ENCODE results near the gene PPP1R15B. TPM values are rescaled to one million over a fixed set of nuclear protein-coding genes. Genes with fewer than 3 reads are reported as not detected.
"Not testable (repeated sequence)": the region's sequence is repeated elsewhere in the genome, so short reads cannot be mapped to it uniquely, and the experiment has no call there.

The PPP1R15B gene
- total and polyA plus RNA-seq, 7 experiments from 2014 or later, result 14.1 to 175 (median 72.8) TPM

GRCh38 chr1:204429746-204430145, 18.1 kb upstream of the PPP1R15B start:
- Mint-ChIP-seq H3K27ac (no peak overlapping the region), H3K9me3 (peaks cover 0 to 3% (median 0%) of the 10 kb centered on the region in 11 donors), H3K36me3 (peaks cover 15 to 65% (median 43%) of the 10 kb centered on the region in 5 donors), H3K4me3 (no peak overlapping the region), H3K4me1 (peaks cover 0 to 19% (median 4%) of the 10 kb centered on the region in 7 donors), H3K27me3 (no peaks in the 10 kb centered on the region)
- Histone ChIP-seq H3K4me1 (ENCODE audit: control insufficient read depth in 2 of 2, insufficient read depth in 2 of 2, low read length in 2 of 2) (no peaks in the 10 kb centered on the region), H3K27ac (ENCODE audit: low read depth, low read length) (no peak overlapping the region), H3K4me3 (ENCODE audit: low read length) (no peak overlapping the region), H3K27me3 (ENCODE audit: control insufficient read depth in 2 of 2, insufficient read depth in 2 of 2, low read length in 2 of 2) (no peaks in the 10 kb centered on the region), H3K9me3 (ENCODE audit: control insufficient read depth in 2 of 3, low read length in 3 of 3) (no peaks in the 10 kb centered on the region), H3K36me3 (ENCODE audit: control insufficient read depth in 2 of 3, insufficient read depth in 3 of 3, low read length in 3 of 3) (peaks cover 0 to 71% (median 5%) of the 10 kb centered on the region in 3 experiments)
- DNase-seq, result no peak
- no peak for ATAC-seq
- ChIA-PET POLR2A (interaction anchor here (1.3 to 1.5 kb wide), 2 partner anchors 20 to 74 kb away, joined by 4 to 5 read pairs; no protein-coding TSS in a partner anchor), CTCF (interaction anchor here (0.6 to 5.7 kb wide), 5 partner anchors 17 to 74 kb away, joined by 4 to 81 read pairs (median 12); partner anchors contain the start of gene PIK3C2B)
- intact Hi-C loops (cut with micrococcal nuclease), result loop anchor here (2.0 to 5.0 kb wide), 4 partner anchors 17 to 333 kb away; partner anchors contain the start of gene PIK3C2B (in 2 of the 2)

GRCh38 chr1:204426971-204427701, 15.5 kb upstream of the PPP1R15B start:
- POLR2A ChIA-PET, result interaction anchor here (0.7 kb wide), 2 partner anchors 12 to 77 kb away, joined by 3 read pairs; no protein-coding TSS in a partner anchor
- peaks cover 0 to 1% (median 0%) of the 10 kb centered on the region in 11 donors for H3K9me3 Mint-ChIP-seq
- H3K27ac Mint-ChIP-seq, result no peak overlapping the region
- Histone ChIP-seq H3K36me3 (ENCODE audit: control insufficient read depth in 2 of 3, insufficient read depth in 3 of 3, low read length in 3 of 3) (peaks cover 0 to 64% (median 0%) of the 10 kb centered on the region in 3 experiments), H3K4me3 (ENCODE audit: low read length) (no peak overlapping the region), H3K4me1 (ENCODE audit: control insufficient read depth in 2 of 2, insufficient read depth in 2 of 2, low read length in 2 of 2) (no peaks in the 10 kb centered on the region), H3K27me3 (ENCODE audit: control insufficient read depth in 2 of 2, insufficient read depth in 2 of 2, low read length in 2 of 2) (no peaks in the 10 kb centered on the region), H3K9me3 (ENCODE audit: control insufficient read depth in 2 of 3, low read length in 3 of 3) (no peaks in the 10 kb centered on the region), H3K27ac (ENCODE audit: low read depth, low read length) (no peak overlapping the region)
- CTCF ChIA-PET, result interaction anchor here (0.6 to 5.7 kb wide), 3 partner anchors 34 to 1530 kb away, joined by 3 to 81 read pairs (median 5); no protein-coding TSS in a partner anchor
- H3K4me3 Mint-ChIP-seq, result no peak overlapping the region
- intact Hi-C loops (cut with micrococcal nuclease), result no loop called here
- ATAC-seq (peak; percentile 36), DNase-seq (no peak)
- H3K36me3 Mint-ChIP-seq, result peaks cover 14 to 53% (median 34%) of the 10 kb centered on the region in 5 donors
- no peaks in the 10 kb centered on the region for H3K27me3 Mint-ChIP-seq
- H3K4me1 Mint-ChIP-seq, result peaks cover 0 to 19% (median 4%) of the 10 kb centered on the region in 7 donors

- Histone ChIP-seq H3K27me3 (ENCODE audit: control insufficient read depth in 2 of 2, insufficient read depth in 2 of 2, low read length in 2 of 2) (no peaks in the 10 kb centered on the region), H3K27ac (ENCODE audit: low read depth, low read length) (no peak overlapping the region), H3K9me3 (ENCODE audit: control insufficient read depth in 2 of 3, low read length in 3 of 3) (no peaks in the 10 kb centered on the region), H3K36me3 (ENCODE audit: control insufficient read depth in 2 of 3, insufficient read depth in 3 of 3, low read length in 3 of 3) (peaks cover 0 to 58% (median 0%) of the 10 kb centered on the region in 3 experiments), H3K4me3 (ENCODE audit: low read length) (no peak overlapping the region), H3K4me1 (ENCODE audit: control insufficient read depth in 2 of 2, insufficient read depth in 2 of 2, low read length in 2 of 2) (no peaks in the 10 kb centered on the region)
- no peak for DNase-seq
- H3K4me1 Mint-ChIP-seq, result peaks cover 0 to 13% (median 2%) of the 10 kb centered on the region in 7 donors
- H3K36me3 Mint-ChIP-seq, result peaks cover 10 to 47% (median 28%) of the 10 kb centered on the region in 5 donors
- peaks cover 0 to 1% (median 0%) of the 10 kb centered on the region in 11 donors for H3K9me3 Mint-ChIP-seq
- H3K27ac Mint-ChIP-seq, result peak overlapping the region in 1 of 9 donors; percentile 34
- no peaks in the 10 kb centered on the region for H3K27me3 Mint-ChIP-seq
- no peak for ATAC-seq
- CTCF ChIA-PET, result interaction anchor here (0.6 to 0.7 kb wide), 2 partner anchors 35 to 1530 kb away, joined by 3 to 5 read pairs; no protein-coding TSS in a partner anchor
- intact Hi-C loops (cut with micrococcal nuclease), result no loop called here
- POLR2A ChIA-PET, result interaction anchor here (0.7 kb wide), 1 partner anchor 13 kb away, joined by 3 read pairs; no protein-coding TSS in a partner anchor
- H3K4me3 Mint-ChIP-seq, result no peak overlapping the region
Observed at GRCh38 chr1:204426474-204426873, 14.9 kb upstream of the PPP1R15B start.

- CTCF ChIA-PET, result no interaction called here
- no peaks in the 10 kb centered on the region for H3K4me1 ChIP-seq (ENCODE audit: control insufficient read depth in 2 of 2, insufficient read depth in 2 of 2, low read length in 2 of 2)
- DNase-seq (no peak), ATAC-seq (no peak)
- intact Hi-C loops (cut with micrococcal nuclease), result no loop called here
- peak overlapping the region in 1 of 9 donors; percentile 34 for H3K27ac Mint-ChIP-seq
- peaks cover 0 to 8% (median 0%) of the 10 kb centered on the region in 7 donors for H3K4me1 Mint-ChIP-seq
- POLR2A ChIA-PET, result no interaction called here
- no peak overlapping the region for H3K4me3 ChIP-seq (ENCODE audit: low read length)
- H3K4me3 Mint-ChIP-seq, result no peak overlapping the region
- H3K9me3 ChIP-seq (ENCODE audit: control insufficient read depth in 2 of 3, low read length in 3 of 3), result no peaks in the 10 kb centered on the region
- peaks cover 10 to 43% (median 23%) of the 10 kb centered on the region in 5 donors for H3K36me3 Mint-ChIP-seq
- H3K27ac ChIP-seq (ENCODE audit: low read depth, low read length), result no peak overlapping the region
- H3K27me3 Mint-ChIP-seq, result no peaks in the 10 kb centered on the region
- no peaks in the 10 kb centered on the region for H3K27me3 ChIP-seq (ENCODE audit: control insufficient read depth in 2 of 2, insufficient read depth in 2 of 2, low read length in 2 of 2)
- peaks cover 0 to 1% (median 0%) of the 10 kb centered on the region in 11 donors for H3K9me3 Mint-ChIP-seq
- peaks cover 0 to 56% (median 0%) of the 10 kb centered on the region in 3 experiments for H3K36me3 ChIP-seq (ENCODE audit: control insufficient read depth in 2 of 3, insufficient read depth in 3 of 3, low read length in 3 of 3)
Observed at GRCh38 chr1:204426035-204426436, 14.4 kb upstream of the PPP1R15B start.

GRCh38 chr1:204424621-204425020, 13.0 kb upstream of the PPP1R15B start:
- H3K36me3 Mint-ChIP-seq, result peaks cover 10 to 38% (median 23%) of the 10 kb centered on the region in 5 donors
- intact Hi-C loops (cut with micrococcal nuclease), result loop anchor here in 1 of 2 donors (5.0 kb wide), 1 partner anchor 1607 kb away; no protein-coding TSS in a partner anchor
- no peaks in the 10 kb centered on the region for H3K4me1 ChIP-seq (ENCODE audit: control insufficient read depth in 2 of 2, insufficient read depth in 2 of 2, low read length in 2 of 2)
- ChIA-PET CTCF (interaction anchor here (1.2 kb wide), 1 partner anchor 22 kb away, joined by 3 read pairs; no protein-coding TSS in a partner anchor), POLR2A (no interaction called here)
- ATAC-seq (no peak), DNase-seq (no peak)
- peaks cover 0 to 1% (median 0%) of the 10 kb centered on the region in 11 donors for H3K9me3 Mint-ChIP-seq
- H3K4me3 ChIP-seq (ENCODE audit: low read length), result no peak overlapping the region
- H3K27me3 ChIP-seq (ENCODE audit: control insufficient read depth in 2 of 2, insufficient read depth in 2 of 2, low read length in 2 of 2), result no peaks in the 10 kb centered on the region
- no peaks in the 10 kb centered on the region for H3K9me3 ChIP-seq (ENCODE audit: control insufficient read depth in 2 of 3, low read length in 3 of 3)
- H3K4me3 Mint-ChIP-seq, result no peak overlapping the region
- H3K27ac Mint-ChIP-seq, result no peak overlapping the region
- no peaks in the 10 kb centered on the region for H3K27me3 Mint-ChIP-seq
- H3K4me1 Mint-ChIP-seq, result peaks cover 0 to 11% (median 0%) of the 10 kb centered on the region in 7 donors
- H3K36me3 ChIP-seq (ENCODE audit: control insufficient read depth in 2 of 3, insufficient read depth in 3 of 3, low read length in 3 of 3), result peaks cover 0 to 52% (median 0%) of the 10 kb centered on the region in 3 experiments
- H3K27ac ChIP-seq (ENCODE audit: low read depth, low read length), result no peak overlapping the region

- H3K36me3 ChIP-seq (ENCODE audit: control insufficient read depth in 2 of 3, insufficient read depth in 3 of 3, low read length in 3 of 3), result peaks cover 0 to 41% (median 0%) of the 10 kb centered on the region in 3 experiments
- H3K27ac Mint-ChIP-seq; H3K4me1 ChIP-seq (ENCODE audit: control insufficient read depth in 2 of 2, insufficient read depth in 2 of 2, low read length in 2 of 2); H3K9me3 Mint-ChIP-seq; H3K4me3 ChIP-seq (ENCODE audit: low read length); DNase-seq; CTCF ChIA-PET; H3K9me3 ChIP-seq (ENCODE audit: control insufficient read depth in 2 of 3, low read length in 3 of 3); ATAC-seq; H3K27me3 ChIP-seq (ENCODE audit: control insufficient read depth in 2 of 2, insufficient read depth in 2 of 2, low read length in 2 of 2); H3K27me3 Mint-ChIP-seq; H3K27ac ChIP-seq (ENCODE audit: low read depth, low read length); H3K4me3 Mint-ChIP-seq: not testable (repeated sequence)
- H3K36me3 Mint-ChIP-seq, result peaks cover 10 to 28% (median 23%) of the 10 kb centered on the region in 5 donors
- POLR2A ChIA-PET, result interaction anchor here (0.6 to 1.4 kb wide), 2 partner anchors 8 to 9 kb away, joined by 3 to 4 read pairs; no protein-coding TSS in a partner anchor
- H3K4me1 Mint-ChIP-seq, result peaks cover 0 to 18% (median 11%) of the 10 kb centered on the region in 7 donors
- intact Hi-C loops (cut with micrococcal nuclease), result loop anchor here in 1 of 2 donors (5.0 kb wide), 1 partner anchor 1605 kb away; no protein-coding TSS in a partner anchor
Observed at GRCh38 chr1:204422061-204422705, 10.6 kb upstream of the PPP1R15B start.

Measured in naive thymus-derived CD4-positive, alpha-beta T cell (primary cell).